HEK293 (cell line): ENCODE measurements around the gene BRMS1.
A peak's percentile ranks its signal among the peaks of the same experiment; 100 is the strongest.

Source experiments
- GFI1B ChIP-seq: fragments of 450-650 bp; formaldehyde crosslinking; IDR thresholded peaks from 2 replicates; pipeline ENCODE4 v1.5.1; 2016; ENCODE audit warnings: missing biosample characterization, missing genetic modification characterization
- MEIS1 ChIP-seq: sonication (generic); formaldehyde crosslinking; IDR thresholded peaks from 2 replicates; pipeline ENCODE4 v1.8.1; 2022; ENCODE audit warnings: missing genetic modification reagents, mild to moderate bottlenecking, borderline replicate concordance
- MYNN ChIP-seq: fragments of 450-650 bp; formaldehyde crosslinking; IDR thresholded peaks from 2 replicates; pipeline ENCODE4 v1.5.1; 2016; ENCODE audit warnings: missing biosample characterization, missing genetic modification characterization, borderline replicate concordance
- OVOL3 ChIP-seq: fragments of 450-650 bp; formaldehyde crosslinking; IDR thresholded peaks from 2 replicates; pipeline ENCODE4 v1.5.1; 2016; ENCODE audit warnings: missing biosample characterization, missing genetic modification characterization
- PRDM1 ChIP-seq: fragments of 450-650 bp; formaldehyde crosslinking; IDR thresholded peaks from 2 replicates; pipeline ENCODE4; 2016; ENCODE audit warnings: missing biosample characterization, missing genetic modification characterization
- RBAK ChIP-seq: fragments of 450-650 bp; formaldehyde crosslinking; IDR thresholded peaks from 2 replicates; pipeline ENCODE4 v1.5.1; 2016; ENCODE audit warnings: missing biosample characterization, missing genetic modification characterization
- TCF7L2 ChIP-seq: IDR thresholded peaks from 2 replicates; pipeline ENCODE4 v1.6.1; 2011; ENCODE audit warnings: low read depth, mild to moderate bottlenecking, inconsistent platforms, low read length, moderate library complexity, borderline replicate concordance
- YY1 ChIP-seq: fragments of 450-650 bp; formaldehyde crosslinking; IDR thresholded peaks from 2 replicates; pipeline ENCODE4 v1.5.1; 2018; ENCODE audit warnings: missing biosample characterization, missing genetic modification characterization
- ZBTB21 ChIP-seq: fragments of 450-650 bp; formaldehyde crosslinking; IDR thresholded peaks from 2 replicates; pipeline ENCODE4 v1.5.1; 2017; ENCODE audit warnings: missing biosample characterization, missing genetic modification characterization
- ZBTB48 ChIP-seq: fragments of 450-650 bp; formaldehyde crosslinking; IDR thresholded peaks from 2 replicates; pipeline ENCODE4 v1.5.1; 2016; ENCODE audit warnings: missing biosample characterization, missing genetic modification characterization
- ZBTB7A ChIP-seq: fragments of 450-650 bp; formaldehyde crosslinking; IDR thresholded peaks from 2 replicates; pipeline ENCODE4 v1.5.1; 2016; ENCODE audit warnings: low read depth, missing biosample characterization, missing genetic modification characterization
- ZNF121 ChIP-seq: fragments of 450-650 bp; formaldehyde crosslinking; IDR thresholded peaks from 2 replicates; pipeline ENCODE4 v1.5.1; 2016; ENCODE audit warnings: missing biosample characterization, missing genetic modification characterization
- ZNF174 ChIP-seq: fragments of 450-650 bp; formaldehyde crosslinking; IDR thresholded peaks from 2 replicates; pipeline ENCODE4 v1.5.0; 2017; ENCODE audit warnings: missing biosample characterization, mild to moderate bottlenecking, missing genetic modification characterization
- ZNF202 ChIP-seq: fragments of 450-650 bp; formaldehyde crosslinking; IDR thresholded peaks from 2 replicates; pipeline ENCODE4 v1.5.1; 2016; ENCODE audit warnings: missing biosample characterization, missing genetic modification characterization, borderline replicate concordance
- ZNF302 ChIP-seq: fragments of 450-650 bp; formaldehyde crosslinking; IDR thresholded peaks from 2 replicates; pipeline ENCODE4 v1.5.1; 2016; ENCODE audit warnings: missing biosample characterization, missing genetic modification characterization, low read depth
- ZNF324 ChIP-seq: fragments of 450-650 bp; formaldehyde crosslinking; IDR thresholded peaks from 2 replicates; pipeline ENCODE4 v1.5.1; 2016; ENCODE audit warnings: missing biosample characterization, missing genetic modification characterization
- ZNF404 ChIP-seq: fragments of 450-650 bp; formaldehyde crosslinking; IDR thresholded peaks from 2 replicates; pipeline ENCODE4 v1.5.1; 2017; ENCODE audit warnings: missing biosample characterization, missing genetic modification characterization
- ZNF521 ChIP-seq: fragments of 450-650 bp; formaldehyde crosslinking; IDR thresholded peaks from 2 replicates; pipeline ENCODE4 v1.5.1; 2017; ENCODE audit warnings: missing biosample characterization, mild to moderate bottlenecking, missing genetic modification characterization
- ZNF558 ChIP-seq: fragments of 450-650 bp; formaldehyde crosslinking; IDR thresholded peaks from 2 replicates; pipeline ENCODE4 v1.5.1; 2016; ENCODE audit warnings: missing biosample characterization, missing genetic modification characterization
- ZNF623 ChIP-seq: fragments of 450-650 bp; formaldehyde crosslinking; IDR thresholded peaks from 2 replicates; pipeline ENCODE4 v1.5.1; 2016; ENCODE audit warnings: missing biosample characterization, missing genetic modification characterization
- ZNF624 ChIP-seq: fragments of 450-650 bp; formaldehyde crosslinking; IDR thresholded peaks from 2 replicates; pipeline ENCODE4 v1.5.1; 2017; ENCODE audit warnings: missing biosample characterization, missing genetic modification characterization
- ZNF664 ChIP-seq: fragments of 450-650 bp; formaldehyde crosslinking; IDR thresholded peaks from 2 replicates; pipeline ENCODE4 v1.5.1; 2016; ENCODE audit warnings: missing biosample characterization, missing genetic modification characterization
- ZNF670 ChIP-seq: fragments of 450-650 bp; formaldehyde crosslinking; IDR thresholded peaks from 2 replicates; pipeline ENCODE4 v1.5.1; 2016; ENCODE audit warnings: missing biosample characterization, missing genetic modification characterization, low read depth
- ZNF677 ChIP-seq: fragments of 450-650 bp; IDR thresholded peaks from 2 replicates; pipeline ENCODE4 v1.5.0; 2018; ENCODE audit warnings: missing biosample characterization, mild to moderate bottlenecking, missing genetic modification characterization, moderate library complexity
- ZNF792 ChIP-seq: fragments of 450-650 bp; formaldehyde crosslinking; IDR thresholded peaks from 2 replicates; pipeline ENCODE4 v1.5.1; 2016; ENCODE audit warnings: missing biosample characterization, missing genetic modification characterization
- ZNF837 ChIP-seq: fragments of 450-650 bp; formaldehyde crosslinking; IDR thresholded peaks from 2 replicates; pipeline ENCODE4 v1.5.1; 2016; ENCODE audit warnings: missing biosample characterization, missing genetic modification characterization
- ZNF843 ChIP-seq: fragments of 450-650 bp; formaldehyde crosslinking; IDR thresholded peaks from 2 replicates; pipeline ENCODE4 v1.5.1; 2016; ENCODE audit warnings: missing biosample characterization, missing genetic modification characterization
- ZSCAN16 ChIP-seq: fragments of 450-650 bp; formaldehyde crosslinking; IDR thresholded peaks from 2 replicates; pipeline ENCODE4 v1.5.1; 2016; ENCODE audit warnings: missing biosample characterization, missing genetic modification characterization
- ZXDB ChIP-seq: fragments of 450-650 bp; formaldehyde crosslinking; IDR thresholded peaks from 2 replicates; pipeline ENCODE4 v1.5.1; 2016; ENCODE audit warnings: missing biosample characterization, missing genetic modification characterization
- TF ChIP-seq, protein P1 (sequence below): fragments of 450-650 bp; IDR thresholded peaks from 2 replicates; pipeline ENCODE4 v1.5.1; 2018; ENCODE audit warnings: missing biosample characterization, mild to moderate bottlenecking, missing genetic modification characterization
- TF ChIP-seq, protein P2 (sequence below): fragments of 450-650 bp; formaldehyde crosslinking; IDR thresholded peaks from 2 replicates; pipeline ENCODE4 v1.5.1; 2016; ENCODE audit warnings: missing biosample characterization, missing genetic modification characterization
- TF ChIP-seq, protein P3 (sequence below): fragments of 450-650 bp; formaldehyde crosslinking; IDR thresholded peaks from 2 replicates; pipeline ENCODE4 v1.5.1; 2017; ENCODE audit warnings: missing biosample characterization, missing genetic modification characterization
- TF ChIP-seq, protein P4 (sequence below): fragments of 450-650 bp; formaldehyde crosslinking; IDR thresholded peaks from 2 replicates; pipeline ENCODE4 v1.5.1; 2016; ENCODE audit warnings: missing biosample characterization, missing genetic modification characterization
- TF ChIP-seq, protein P5 (sequence below): fragments of 450-650 bp; formaldehyde crosslinking; IDR thresholded peaks from 2 replicates; pipeline ENCODE4 v1.5.1; 2016; ENCODE audit warnings: missing biosample characterization, missing genetic modification characterization, borderline replicate concordance

BRMS1 gene

DNA sequence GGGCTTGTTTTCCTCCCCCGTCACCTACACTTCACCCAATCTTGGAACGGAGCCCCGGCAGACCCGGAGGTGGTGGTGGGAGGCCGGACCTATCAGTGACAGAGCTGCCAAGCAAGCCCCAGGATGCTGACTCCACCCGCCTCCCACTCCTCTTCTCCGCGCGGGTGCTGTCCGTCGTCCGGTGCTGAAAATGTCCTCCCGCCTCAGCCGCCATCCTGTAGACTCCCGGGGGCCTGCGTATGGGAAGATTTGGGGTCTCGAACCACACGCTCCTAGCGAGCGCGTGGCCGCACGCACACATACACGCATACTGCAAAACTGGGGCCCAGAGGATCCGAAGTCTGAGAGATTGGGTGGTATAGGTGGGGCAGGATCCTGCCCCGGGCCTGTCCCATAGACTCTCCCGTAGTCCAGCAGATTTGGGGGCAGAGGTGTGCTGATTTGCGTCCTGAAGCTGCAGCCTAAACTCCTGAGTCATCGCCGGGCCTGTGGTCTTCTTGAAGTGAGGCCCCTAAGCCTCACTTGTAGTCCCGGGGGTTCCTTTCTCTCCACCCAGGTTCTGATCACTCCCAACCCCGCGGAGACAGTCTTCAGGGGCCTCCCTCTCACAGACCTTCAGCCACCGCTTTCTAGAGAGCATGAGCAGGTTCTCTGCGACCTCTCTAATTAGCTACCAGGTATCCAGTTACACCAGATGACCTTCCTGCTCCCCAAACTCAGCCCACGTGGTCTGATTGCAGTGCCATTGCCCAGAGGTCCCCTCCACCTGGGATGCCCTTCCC is 55.2 kb downstream of the BRMS1 start (continued):
- TF ChIP-seq, protein P1, sequence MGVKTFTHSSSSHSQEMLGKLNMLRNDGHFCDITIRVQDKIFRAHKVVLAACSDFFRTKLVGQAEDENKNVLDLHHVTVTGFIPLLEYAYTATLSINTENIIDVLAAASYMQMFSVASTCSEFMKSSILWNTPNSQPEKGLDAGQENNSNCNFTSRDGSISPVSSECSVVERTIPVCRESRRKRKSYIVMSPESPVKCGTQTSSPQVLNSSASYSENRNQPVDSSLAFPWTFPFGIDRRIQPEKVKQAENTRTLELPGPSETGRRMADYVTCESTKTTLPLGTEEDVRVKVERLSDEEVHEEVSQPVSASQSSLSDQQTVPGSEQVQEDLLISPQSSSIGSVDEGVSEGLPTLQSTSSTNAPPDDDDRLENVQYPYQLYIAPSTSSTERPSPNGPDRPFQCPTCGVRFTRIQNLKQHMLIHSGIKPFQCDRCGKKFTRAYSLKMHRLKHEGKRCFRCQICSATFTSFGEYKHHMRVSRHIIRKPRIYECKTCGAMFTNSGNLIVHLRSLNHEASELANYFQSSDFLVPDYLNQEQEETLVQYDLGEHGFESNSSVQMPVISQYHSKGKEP (tag by site-specific recombination) = no peak
- no peak for TF ChIP-seq ZNF670 (tag by site-specific recombination)
- TF ChIP-seq, protein P2, sequence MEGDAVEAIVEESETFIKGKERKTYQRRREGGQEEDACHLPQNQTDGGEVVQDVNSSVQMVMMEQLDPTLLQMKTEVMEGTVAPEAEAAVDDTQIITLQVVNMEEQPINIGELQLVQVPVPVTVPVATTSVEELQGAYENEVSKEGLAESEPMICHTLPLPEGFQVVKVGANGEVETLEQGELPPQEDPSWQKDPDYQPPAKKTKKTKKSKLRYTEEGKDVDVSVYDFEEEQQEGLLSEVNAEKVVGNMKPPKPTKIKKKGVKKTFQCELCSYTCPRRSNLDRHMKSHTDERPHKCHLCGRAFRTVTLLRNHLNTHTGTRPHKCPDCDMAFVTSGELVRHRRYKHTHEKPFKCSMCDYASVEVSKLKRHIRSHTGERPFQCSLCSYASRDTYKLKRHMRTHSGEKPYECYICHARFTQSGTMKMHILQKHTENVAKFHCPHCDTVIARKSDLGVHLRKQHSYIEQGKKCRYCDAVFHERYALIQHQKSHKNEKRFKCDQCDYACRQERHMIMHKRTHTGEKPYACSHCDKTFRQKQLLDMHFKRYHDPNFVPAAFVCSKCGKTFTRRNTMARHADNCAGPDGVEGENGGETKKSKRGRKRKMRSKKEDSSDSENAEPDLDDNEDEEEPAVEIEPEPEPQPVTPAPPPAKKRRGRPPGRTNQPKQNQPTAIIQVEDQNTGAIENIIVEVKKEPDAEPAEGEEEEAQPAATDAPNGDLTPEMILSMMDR = no peak
- TF ChIP-seq ZNF558 (tag by site-specific recombination) = no peak
- TF ChIP-seq ZNF623 = no peak
- TF ChIP-seq, protein P3, sequence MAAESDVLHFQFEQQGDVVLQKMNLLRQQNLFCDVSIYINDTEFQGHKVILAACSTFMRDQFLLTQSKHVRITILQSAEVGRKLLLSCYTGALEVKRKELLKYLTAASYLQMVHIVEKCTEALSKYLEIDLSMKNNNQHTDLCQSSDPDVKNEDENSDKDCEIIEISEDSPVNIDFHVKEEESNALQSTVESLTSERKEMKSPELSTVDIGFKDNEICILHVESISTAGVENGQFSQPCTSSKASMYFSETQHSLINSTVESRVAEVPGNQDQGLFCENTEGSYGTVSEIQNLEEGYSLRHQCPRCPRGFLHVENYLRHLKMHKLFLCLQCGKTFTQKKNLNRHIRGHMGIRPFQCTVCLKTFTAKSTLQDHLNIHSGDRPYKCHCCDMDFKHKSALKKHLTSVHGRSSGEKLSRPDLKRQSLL (tag by site-specific recombination) = no peak
- no peak for TF ChIP-seq ZSCAN16 (tag by site-specific recombination)
- no peak for TF ChIP-seq PRDM1 (tag by site-specific recombination)
- TF ChIP-seq ZNF121 (tag by site-specific recombination) = no peak
- TF ChIP-seq ZNF302 (tag by site-specific recombination) = no peak
- no peak for TF ChIP-seq ZNF174 (tag by site-specific recombination)
- TF ChIP-seq, protein P4, sequence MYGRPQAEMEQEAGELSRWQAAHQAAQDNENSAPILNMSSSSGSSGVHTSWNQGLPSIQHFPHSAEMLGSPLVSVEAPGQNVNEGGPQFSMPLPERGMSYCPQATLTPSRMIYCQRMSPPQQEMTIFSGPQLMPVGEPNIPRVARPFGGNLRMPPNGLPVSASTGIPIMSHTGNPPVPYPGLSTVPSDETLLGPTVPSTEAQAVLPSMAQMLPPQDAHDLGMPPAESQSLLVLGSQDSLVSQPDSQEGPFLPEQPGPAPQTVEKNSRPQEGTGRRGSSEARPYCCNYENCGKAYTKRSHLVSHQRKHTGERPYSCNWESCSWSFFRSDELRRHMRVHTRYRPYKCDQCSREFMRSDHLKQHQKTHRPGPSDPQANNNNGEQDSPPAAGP (tag by site-specific recombination) = 0 out of 2 replicates have a peak, but pooled peaks have one; percentile 16
- no peak for TF ChIP-seq ZXDB (tag by site-specific recombination)
- TF ChIP-seq TCF7L2 = no peak
- no peak for TF ChIP-seq ZBTB48 (tag by site-specific recombination)
- TF ChIP-seq ZNF837 (tag by site-specific recombination) = no peak
- no peak for TF ChIP-seq ZNF404
- no peak for TF ChIP-seq MYNN
- TF ChIP-seq ZNF521 = no peak
- no peak for TF ChIP-seq ZNF324 (tag by site-specific recombination)
- no peak for TF ChIP-seq ZNF624
- no peak for TF ChIP-seq ZNF202 (tag by site-specific recombination)
- no peak for TF ChIP-seq ZBTB21 (tag by site-specific recombination)
- TF ChIP-seq, protein P5, sequence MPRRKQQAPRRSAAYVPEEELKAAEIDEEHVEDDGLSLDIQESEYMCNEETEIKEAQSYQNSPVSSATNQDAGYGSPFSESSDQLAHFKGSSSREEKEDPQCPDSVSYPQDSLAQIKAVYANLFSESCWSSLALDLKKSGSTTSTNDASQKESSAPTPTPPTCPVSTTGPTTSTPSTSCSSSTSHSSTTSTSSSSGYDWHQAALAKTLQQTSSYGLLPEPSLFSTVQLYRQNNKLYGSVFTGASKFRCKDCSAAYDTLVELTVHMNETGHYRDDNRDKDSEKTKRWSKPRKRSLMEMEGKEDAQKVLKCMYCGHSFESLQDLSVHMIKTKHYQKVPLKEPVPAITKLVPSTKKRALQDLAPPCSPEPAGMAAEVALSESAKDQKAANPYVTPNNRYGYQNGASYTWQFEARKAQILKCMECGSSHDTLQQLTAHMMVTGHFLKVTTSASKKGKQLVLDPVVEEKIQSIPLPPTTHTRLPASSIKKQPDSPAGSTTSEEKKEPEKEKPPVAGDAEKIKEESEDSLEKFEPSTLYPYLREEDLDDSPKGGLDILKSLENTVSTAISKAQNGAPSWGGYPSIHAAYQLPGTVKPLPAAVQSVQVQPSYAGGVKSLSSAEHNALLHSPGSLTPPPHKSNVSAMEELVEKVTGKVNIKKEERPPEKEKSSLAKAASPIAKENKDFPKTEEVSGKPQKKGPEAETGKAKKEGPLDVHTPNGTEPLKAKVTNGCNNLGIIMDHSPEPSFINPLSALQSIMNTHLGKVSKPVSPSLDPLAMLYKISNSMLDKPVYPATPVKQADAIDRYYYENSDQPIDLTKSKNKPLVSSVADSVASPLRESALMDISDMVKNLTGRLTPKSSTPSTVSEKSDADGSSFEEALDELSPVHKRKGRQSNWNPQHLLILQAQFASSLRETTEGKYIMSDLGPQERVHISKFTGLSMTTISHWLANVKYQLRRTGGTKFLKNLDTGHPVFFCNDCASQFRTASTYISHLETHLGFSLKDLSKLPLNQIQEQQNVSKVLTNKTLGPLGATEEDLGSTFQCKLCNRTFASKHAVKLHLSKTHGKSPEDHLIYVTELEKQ = no peak
- no peak for TF ChIP-seq ZNF792 (tag by site-specific recombination)
- TF ChIP-seq OVOL3 = no peak
- TF ChIP-seq ZBTB7A (tag by site-specific recombination) = no peak
- no peak for TF ChIP-seq GFI1B
- TF ChIP-seq YY1 (tag by site-specific recombination) = no peak
- no peak for TF ChIP-seq RBAK (tag by site-specific recombination)
- no peak for TF ChIP-seq ZNF677 (tag by site-specific recombination)
- no peak for TF ChIP-seq ZNF843
- no peak for TF ChIP-seq MEIS1 (CRISPR knock-in tag)
- no peak for TF ChIP-seq ZNF664
